ENCODE data around the gene SPATC1L.

Gene SPATC1L

GRCh38 chr21:46141767-46142581 lies 42.3 kb downstream of the SPATC1L start:
- no peak for TF ChIP-seq FOXP2 (optimal IDR thresholded peaks at IDR 0.05; ENCODE audit: borderline replicate concordance, extremely low read depth, extremely low read length, insufficient read depth)
- TF ChIP-seq TAF1 (IDR thresholded peaks at IDR 0.05; ENCODE audit: borderline replicate concordance, insufficient read depth, low read length): no peak
- TF ChIP-seq REST (IDR thresholded peaks at IDR 0.05; ENCODE audit: insufficient read depth in 1 of 2, low read depth in 2 of 2, low read length in 2 of 2): no peak
- no peak for TF ChIP-seq SIN3A (IDR thresholded peaks at IDR 0.05; ENCODE audit: borderline replicate concordance, insufficient read depth, low read length)
- no peak for TF ChIP-seq POLR2AphosphoS5 (IDR thresholded peaks at IDR 0.05; ENCODE audit: low read depth, low read length)

- no peak for TF ChIP-seq SIN3A (IDR thresholded peaks at IDR 0.05; ENCODE audit: borderline replicate concordance, insufficient read depth, low read length)
- TF ChIP-seq REST (IDR thresholded peaks at IDR 0.05; ENCODE audit: insufficient read depth in 1 of 2, low read depth in 2 of 2, low read length in 2 of 2): no peak
- TF ChIP-seq FOXP2 (optimal IDR thresholded peaks at IDR 0.05; ENCODE audit: borderline replicate concordance, extremely low read depth, extremely low read length, insufficient read depth): no peak
Observed at GRCh38 chr21:46139686-46140085, 44.6 kb downstream of the SPATC1L start.

GRCh38 chr21:46138383-46138970 lies 45.8 kb downstream of the SPATC1L start:
- TF ChIP-seq TAF1 (IDR thresholded peaks at IDR 0.05; ENCODE audit: borderline replicate concordance, insufficient read depth, low read length) (no peak), FOXP2 (optimal IDR thresholded peaks at IDR 0.05; ENCODE audit: borderline replicate concordance, extremely low read depth, extremely low read length, insufficient read depth) (no peak)

GRCh38 chr21:46137908-46138307 lies 46.4 kb downstream of the SPATC1L start:
- TF ChIP-seq POLR2AphosphoS5 (IDR thresholded peaks at IDR 0.05; ENCODE audit: low read depth, low read length): no peak
- TF ChIP-seq REST (IDR thresholded peaks at IDR 0.05; ENCODE audit: insufficient read depth in 1 of 2, low read depth in 2 of 2, low read length in 2 of 2): no peak
- TF ChIP-seq SIN3A (IDR thresholded peaks at IDR 0.05; ENCODE audit: borderline replicate concordance, insufficient read depth, low read length): no peak
- TF ChIP-seq TAF1 (IDR thresholded peaks at IDR 0.05; ENCODE audit: borderline replicate concordance, insufficient read depth, low read length): no peak

GRCh38 chr21:46136739-46137349 lies 47.4 kb downstream of the SPATC1L start:
- no peak for TF ChIP-seq POLR2AphosphoS5 (IDR thresholded peaks at IDR 0.05; ENCODE audit: low read depth, low read length)
- TF ChIP-seq TAF1 (IDR thresholded peaks at IDR 0.05; ENCODE audit: borderline replicate concordance, insufficient read depth, low read length): no peak
- no peak for TF ChIP-seq SIN3A (IDR thresholded peaks at IDR 0.05; ENCODE audit: borderline replicate concordance, insufficient read depth, low read length)
- no peak for TF ChIP-seq FOXP2 (optimal IDR thresholded peaks at IDR 0.05; ENCODE audit: borderline replicate concordance, extremely low read depth, extremely low read length, insufficient read depth)
- no peak for TF ChIP-seq REST (IDR thresholded peaks at IDR 0.05; ENCODE audit: insufficient read depth in 1 of 2, low read depth in 2 of 2, low read length in 2 of 2)
